Endothelial cell of umbilical vein (primary cell): ENCODE data around the gene GPR37L1. TPM values are rescaled to one million over a fixed set of nuclear protein-coding genes. Genes with fewer than 3 reads are reported as not detected.

ENCODE experiments used
- BruUV-seq: library from RNA; stranded (reverse); fragments of 400-500 nt; replicated peaks from 2 replicates; lab custom pipeline; 2021; lab: Mats Ljungman, UMichigan
- CTCF ChIA-PET: fragments of 300-600, 350-600 bp; sonication (Branson Sonifier 250); formaldehyde crosslinking; loops from one replicate; lab custom pipeline; 2021; ENCODE audit warnings: antibody characterized with exemption, inconsistent platforms; lab: Charles Lee
- POLR2A ChIA-PET: fragments of 300-600, 350-600 bp; sonication (Branson Sonifier 250); formaldehyde crosslinking; loops from one replicate; lab custom pipeline; 2021; ENCODE audit warnings: antibody characterized with exemption, inconsistent platforms; lab: Charles Lee
- DNase-seq: peaks from one replicate; pipeline ENCODE4 v3.0.0-alpha.2; 2011; ENCODE audit warnings: low read depth, low spot score
- FAIRE-seq: peaks from 2 replicates; lab custom pipeline; 2011; peaks lifted over from hg19 to GRCh38; lab: Jason Lieb, UNC
- H2AFZ ChIP-seq: 2 replicates; pipeline ENCODE4 v1.6.0; 2012; ENCODE audit warnings: low read depth, low read length, control low read depth, inconsistent platforms
- H3K27ac ChIP-seq: 2 replicates; pipeline ENCODE4 v1.5.1; 2011; ENCODE audit warnings: low read depth, mild to moderate bottlenecking, control low read depth, low read length, moderate library complexity; ENCODE audit not compliant: insufficient read depth
- H3K27me3 ChIP-seq, 2 experiments: 2 replicates each; pipeline versions ENCODE4 v1.6.0 to v1.6.1; 2011; ENCODE audit warnings: low read length in 2 of 2, mixed read lengths in 1 of 2; ENCODE audit not compliant: control insufficient read depth in 2 of 2, insufficient read depth in 2 of 2
- H3K36me3 ChIP-seq, 2 experiments: 2 replicates in 1 of 2; 3 replicates in 1 of 2; pipeline ENCODE4 v1.5.1; 2011; ENCODE audit warnings: low read length in 2 of 2, mild to moderate bottlenecking in 1 of 2, moderate library complexity in 1 of 2; ENCODE audit not compliant: control insufficient read depth in 2 of 2, insufficient read depth in 2 of 2; ENCODE audit errors: extremely low read depth in 1 of 2
- H3K4me1 ChIP-seq: 3 replicates; pipeline ENCODE4 v1.5.1; 2011; ENCODE audit warnings: mild to moderate bottlenecking, low read length; ENCODE audit not compliant: control insufficient read depth, insufficient read depth; ENCODE audit errors: extremely low read depth
- H3K4me2 ChIP-seq: 2 replicates; pipeline ENCODE4 v1.6.1; 2011; ENCODE audit warnings: low read length, control low read depth, mixed read lengths; ENCODE audit not compliant: insufficient read depth
- H3K4me3 ChIP-seq, 3 experiments: fragments of 200-600 bp in 1 of 3; sonication (generic), shearing (Covaris generic) in 1 of 3; replicated peaks in 1 of 3; 2 replicates each; pipeline ENCODE4 v1.5.1; 2011 to 2016; ENCODE audit warnings: control low read depth in 3 of 3, low read length in 3 of 3, mild to moderate bottlenecking in 2 of 3, inconsistent platforms in 1 of 3, low read depth in 1 of 3, moderate library complexity in 1 of 3; ENCODE audit not compliant: insufficient read depth in 1 of 3
- H3K79me2 ChIP-seq: 2 replicates; pipeline ENCODE4 v1.6.0; 2012; ENCODE audit warnings: low read length, inconsistent platforms; ENCODE audit not compliant: control insufficient read depth, insufficient read depth
- H3K9ac ChIP-seq: replicated peaks from 2 replicates; pipeline ENCODE3; 2011; ENCODE audit warnings: low read length, control low read depth; ENCODE audit not compliant: insufficient read depth; ENCODE audit errors: extremely low read depth
- H3K9me1 ChIP-seq: replicated peaks from 3 replicates; pipeline ENCODE4 v1.6.0; 2011; ENCODE audit warnings: mild to moderate bottlenecking, low read length; ENCODE audit not compliant: control insufficient read depth, insufficient read depth; ENCODE audit errors: extremely low read depth
- H3K9me3 ChIP-seq: replicated peaks from 2 replicates; pipeline ENCODE4 v1.5.1; 2012; ENCODE audit warnings: low read length, inconsistent platforms; ENCODE audit not compliant: control insufficient read depth, insufficient read depth
- H4K20me1 ChIP-seq: replicated peaks from 2 replicates; pipeline ENCODE3; 2011; ENCODE audit warnings: mild to moderate bottlenecking, low read length; ENCODE audit not compliant: control insufficient read depth, insufficient read depth; ENCODE audit errors: extremely low read depth
- EZH2 ChIP-seq: IDR thresholded peaks from 2 replicates; pipeline ENCODE4 v1.6.1; 2012; ENCODE audit warnings: borderline replicate concordance, low read depth, mild to moderate bottlenecking, moderate library complexity, low read length, inconsistent platforms; ENCODE audit not compliant: severe bottlenecking
- FOS ChIP-seq: IDR thresholded peaks from 2 replicates; pipeline ENCODE4 v1.6.1; 2011; ENCODE audit warnings: mild to moderate bottlenecking, low read length, moderate library complexity, borderline replicate concordance; ENCODE audit not compliant: insufficient read depth
- GATA2 ChIP-seq: IDR thresholded peaks from 2 replicates; pipeline ENCODE4 v1.7.0; 2011; ENCODE audit warnings: low read depth, mild to moderate bottlenecking, moderate library complexity, mixed read lengths, low read length; ENCODE audit not compliant: insufficient read length, insufficient read depth
- JUN ChIP-seq: IDR thresholded peaks from 2 replicates; pipeline ENCODE4 v1.6.1; 2011; ENCODE audit warnings: borderline replicate concordance, low read depth; ENCODE audit not compliant: insufficient read length, insufficient read depth
- MYC ChIP-seq: IDR thresholded peaks from one replicate; pipeline ENCODE4 v1.6.1; 2011; ENCODE audit warnings: mild to moderate bottlenecking, low read depth, low read length
- POLR2A ChIP-seq: IDR thresholded peaks from 2 replicates; pipeline ENCODE4 v1.6.1; 2012; ENCODE audit warnings: low read depth, mild to moderate bottlenecking, control low read depth, low read length
- POLR2AphosphoS5 ChIP-seq: IDR thresholded peaks from 2 replicates; pipeline ENCODE4 v1.6.1; 2012; ENCODE audit warnings: low read depth, mild to moderate bottlenecking, control low read depth, low read length, moderate library complexity; ENCODE audit not compliant: insufficient read depth
- dilution Hi-C: fragments of 300-500 bp; cut with MboI; formaldehyde crosslinking; loops from one replicate; pipeline ENCODE4 v1.15.0; 2019; ENCODE audit warnings: low sequenced_read_pairs; ENCODE audit not compliant: extremely low pct_ligation_motif_present
- intact Hi-C: fragments of 100-400 bp; cut with micrococcal nuclease; formaldehyde crosslinking; loops from one replicate; pipeline ENCODE4 v1.10.0; 2022
- polyA plus RNA-seq, 4 experiments: library from polyadenylated mRNA; depleted of rRNA in 3 of 4; stranded (reverse) in 3 of 4; unstranded in 1 of 4; fragments of >200 nt; gene quantifications; 2 replicates each; pipeline versions ENCODE4 v1.2.1 to v1.2.3, GENCODE V29; 2011 to 2012; ENCODE audit warnings: missing spikeins in 1 of 4
- total RNA-seq: library from RNA; stranded (reverse); gene quantifications from 2 replicates; pipeline ENCODE4 v1.2.3, GENCODE V29; 2021
- TF ChIP-seq, protein P1 (sequence below): IDR thresholded peaks from 2 replicates; pipeline ENCODE4 v1.6.1; 2011; ENCODE audit not compliant: insufficient read depth, insufficient read length
- TF ChIP-seq, protein P2 (sequence below), 2 donors: IDR thresholded peaks; 1 replicate in 1 of 2; 2 replicates in 1 of 2; pipeline ENCODE4 v1.5.1; 2011; ENCODE audit warnings: low read length in 2 of 2, mild to moderate bottlenecking in 2 of 2, moderate library complexity in 2 of 2, control low read depth in 1 of 2, inconsistent platforms in 1 of 2, low read depth in 1 of 2; ENCODE audit not compliant: insufficient read depth in 1 of 2; ENCODE audit errors: extremely low read depth in 1 of 2

Gene GPR37L1
- total and polyA plus RNA-seq, 2 donors (not counting 3 experiments of a cell fraction or from before 2014, with no cell fraction given), result not detected

DNA sequence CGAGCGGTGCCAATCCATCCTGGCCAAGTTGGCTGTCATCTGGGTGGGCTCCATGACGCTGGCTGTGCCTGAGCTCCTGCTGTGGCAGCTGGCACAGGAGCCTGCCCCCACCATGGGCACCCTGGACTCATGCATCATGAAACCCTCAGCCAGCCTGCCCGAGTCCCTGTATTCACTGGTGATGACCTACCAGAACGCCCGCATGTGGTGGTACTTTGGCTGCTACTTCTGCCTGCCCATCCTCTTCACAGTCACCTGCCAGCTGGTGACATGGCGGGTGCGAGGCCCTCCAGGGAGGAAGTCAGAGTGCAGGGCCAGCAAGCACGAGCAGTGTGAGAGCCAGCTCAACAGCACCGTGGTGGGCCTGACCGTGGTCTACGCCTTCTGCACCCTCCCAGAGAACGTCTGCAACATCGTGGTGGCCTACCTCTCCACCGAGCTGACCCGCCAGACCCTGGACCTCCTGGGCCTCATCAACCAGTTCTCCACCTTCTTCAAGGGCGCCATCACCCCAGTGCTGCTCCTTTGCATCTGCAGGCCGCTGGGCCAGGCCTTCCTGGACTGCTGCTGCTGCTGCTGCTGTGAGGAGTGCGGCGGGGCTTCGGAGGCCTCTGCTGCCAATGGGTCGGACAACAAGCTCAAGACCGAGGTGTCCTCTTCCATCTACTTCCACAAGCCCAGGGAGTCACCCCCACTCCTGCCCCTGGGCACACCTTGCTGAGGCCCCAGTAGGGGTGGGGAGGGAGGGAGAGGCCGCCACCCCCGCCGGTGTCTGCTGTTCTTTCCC is 5.3 kb downstream of the GPR37L1 start:
- H3K4me3 ChIP-seq, result no peak overlapping the region
- H3K27ac ChIP-seq, result no peak overlapping the region
- no peak for TF ChIP-seq MYC
- TF ChIP-seq, protein P1, sequence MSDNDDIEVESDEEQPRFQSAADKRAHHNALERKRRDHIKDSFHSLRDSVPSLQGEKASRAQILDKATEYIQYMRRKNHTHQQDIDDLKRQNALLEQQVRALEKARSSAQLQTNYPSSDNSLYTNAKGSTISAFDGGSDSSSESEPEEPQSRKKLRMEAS, result no peak
- TF ChIP-seq, protein P2, sequence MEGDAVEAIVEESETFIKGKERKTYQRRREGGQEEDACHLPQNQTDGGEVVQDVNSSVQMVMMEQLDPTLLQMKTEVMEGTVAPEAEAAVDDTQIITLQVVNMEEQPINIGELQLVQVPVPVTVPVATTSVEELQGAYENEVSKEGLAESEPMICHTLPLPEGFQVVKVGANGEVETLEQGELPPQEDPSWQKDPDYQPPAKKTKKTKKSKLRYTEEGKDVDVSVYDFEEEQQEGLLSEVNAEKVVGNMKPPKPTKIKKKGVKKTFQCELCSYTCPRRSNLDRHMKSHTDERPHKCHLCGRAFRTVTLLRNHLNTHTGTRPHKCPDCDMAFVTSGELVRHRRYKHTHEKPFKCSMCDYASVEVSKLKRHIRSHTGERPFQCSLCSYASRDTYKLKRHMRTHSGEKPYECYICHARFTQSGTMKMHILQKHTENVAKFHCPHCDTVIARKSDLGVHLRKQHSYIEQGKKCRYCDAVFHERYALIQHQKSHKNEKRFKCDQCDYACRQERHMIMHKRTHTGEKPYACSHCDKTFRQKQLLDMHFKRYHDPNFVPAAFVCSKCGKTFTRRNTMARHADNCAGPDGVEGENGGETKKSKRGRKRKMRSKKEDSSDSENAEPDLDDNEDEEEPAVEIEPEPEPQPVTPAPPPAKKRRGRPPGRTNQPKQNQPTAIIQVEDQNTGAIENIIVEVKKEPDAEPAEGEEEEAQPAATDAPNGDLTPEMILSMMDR (IDR thresholded peaks at IDR 0.05; ENCODE audit: extremely low read depth in 1 of 2, insufficient read depth in 1 of 2, low read depth in 1 of 2, low read length in 2 of 2), result no peak
- no peak for TF ChIP-seq EZH2
- TF ChIP-seq JUN, result no peak
- TF ChIP-seq GATA2, result no peak
- TF ChIP-seq POLR2A, result no peak
- no peak for TF ChIP-seq FOS
- no peak for TF ChIP-seq POLR2AphosphoS5
- dilution Hi-C loops, result no loop called here
- no peak overlapping the region for H3K9ac ChIP-seq
- CTCF ChIA-PET, result interaction anchor here (0.6 to 4.5 kb wide), 2 partner anchors 14 to 128 kb away, joined by 3 to 19 read pairs; no protein-coding TSS in a partner anchor
- intact Hi-C loops, result no loop called here
- H3K36me3 ChIP-seq, result peaks cover 1 to 8% of the 10 kb centered on the region in 2 experiments
- FAIRE-seq (no peak), DNase-seq (no peak)
- no peaks in the 10 kb centered on the region for H3K79me2 ChIP-seq
- no peak overlapping the region for H2AFZ ChIP-seq
- no TSS peak for BruUV-seq
- no peaks in the 10 kb centered on the region for H3K9me3 ChIP-seq
- H3K9me1 ChIP-seq, result no peaks in the 10 kb centered on the region
- no peak overlapping the region for H3K4me2 ChIP-seq
- POLR2A ChIA-PET, result no interaction called here
- H3K27me3 ChIP-seq, result peaks cover 4 to 10% of the 10 kb centered on the region in 2 experiments
- no peaks in the 10 kb centered on the region for H4K20me1 ChIP-seq
- H3K4me1 ChIP-seq, result no peaks in the 10 kb centered on the region
